ENCODE data around the gene CCNH.

DNA sequence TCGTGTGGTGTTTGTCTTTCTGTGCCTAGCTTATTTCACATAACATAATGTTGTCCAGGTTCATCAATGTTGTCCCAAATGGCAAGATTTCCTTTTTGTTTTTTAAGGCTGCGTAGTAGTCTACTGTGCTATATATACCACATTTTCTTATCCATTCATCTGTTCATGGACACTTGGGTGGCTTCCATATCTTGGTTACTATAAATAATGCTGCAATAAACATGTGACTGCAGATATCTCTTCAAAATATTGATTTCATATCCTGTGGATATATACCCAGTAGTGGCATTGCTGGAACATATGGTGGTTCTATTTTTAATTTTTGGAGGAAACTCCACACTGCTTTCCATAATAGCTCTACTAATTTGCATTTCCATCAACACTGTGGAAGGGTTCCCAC, 25.5 kb upstream of the CCNH start:
- TF ChIP-seq, protein P1, sequence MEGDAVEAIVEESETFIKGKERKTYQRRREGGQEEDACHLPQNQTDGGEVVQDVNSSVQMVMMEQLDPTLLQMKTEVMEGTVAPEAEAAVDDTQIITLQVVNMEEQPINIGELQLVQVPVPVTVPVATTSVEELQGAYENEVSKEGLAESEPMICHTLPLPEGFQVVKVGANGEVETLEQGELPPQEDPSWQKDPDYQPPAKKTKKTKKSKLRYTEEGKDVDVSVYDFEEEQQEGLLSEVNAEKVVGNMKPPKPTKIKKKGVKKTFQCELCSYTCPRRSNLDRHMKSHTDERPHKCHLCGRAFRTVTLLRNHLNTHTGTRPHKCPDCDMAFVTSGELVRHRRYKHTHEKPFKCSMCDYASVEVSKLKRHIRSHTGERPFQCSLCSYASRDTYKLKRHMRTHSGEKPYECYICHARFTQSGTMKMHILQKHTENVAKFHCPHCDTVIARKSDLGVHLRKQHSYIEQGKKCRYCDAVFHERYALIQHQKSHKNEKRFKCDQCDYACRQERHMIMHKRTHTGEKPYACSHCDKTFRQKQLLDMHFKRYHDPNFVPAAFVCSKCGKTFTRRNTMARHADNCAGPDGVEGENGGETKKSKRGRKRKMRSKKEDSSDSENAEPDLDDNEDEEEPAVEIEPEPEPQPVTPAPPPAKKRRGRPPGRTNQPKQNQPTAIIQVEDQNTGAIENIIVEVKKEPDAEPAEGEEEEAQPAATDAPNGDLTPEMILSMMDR (IDR thresholded peaks at IDR 0.05; ENCODE audit: low read length), result no peak
- TF ChIP-seq EZH2phosphoT487 (IDR thresholded peaks at IDR 0.05; ENCODE audit: low read length), result no peak

Data from MM.1S (cell line).